Left lung (tissue), 10 donors: Measurements from ENCODE around the gene SMIM23. TPM values are rescaled to one million over a fixed set of nuclear protein-coding genes. Genes with fewer than 3 reads are reported as not detected.

ENCODE experiments used
- ATAC-seq: fragments of 200-7000 bp; cut with Tn5 transposase; one replicate; pipeline ENCODE4 v1.9.1; 2020; ENCODE audit warnings: moderate library complexity
- DNase-seq, 4 donors: peaks; one replicate each; pipeline ENCODE4 v3.0.0-alpha.2; 2013 to 2020
- H3K27ac ChIP-seq, 2 donors: fragments of 200-600 bp; sonication (generic) in 1 of 2; one replicate each; pipeline versions ENCODE4 v1.5.0 to v1.8.0; 2020 to 2021
- H3K27me3 ChIP-seq, 2 donors: fragments of 200-600 bp; sonication (generic) in 1 of 2; one replicate each; pipeline versions ENCODE4 v1.5.0 to v1.8.0; 2020 to 2021
- H3K36me3 ChIP-seq, 2 donors: fragments of 200-600 bp; sonication (generic) in 1 of 2; one replicate each; pipeline versions ENCODE4 v1.5.0 to v1.8.0; 2020 to 2021
- H3K4me1 ChIP-seq, 2 donors: fragments of 200-600 bp; one replicate each; pipeline ENCODE4 v1.8.0; 2021
- H3K4me3 ChIP-seq, 2 donors: fragments of 200-600 bp; sonication (generic) in 1 of 2; one replicate each; pipeline versions ENCODE4 v1.5.0 to v1.8.0; 2020 to 2021; ENCODE audit warnings: mild to moderate bottlenecking in 1 of 2
- H3K9me3 ChIP-seq, 2 donors: fragments of 200-600 bp; sonication (generic) in 1 of 2; one replicate each; pipeline versions ENCODE4 v1.5.0 to v1.8.0; 2020 to 2021
- CTCF ChIP-seq, 2 donors: fragments of 200-600 bp; sonication (generic) in 1 of 2; IDR thresholded peaks; one replicate each; pipeline versions ENCODE4 v1.5.0 to v1.8.0; 2021; ENCODE audit warnings: antibody characterized with exemption in 2 of 2
- intact Hi-C, 2 donors: fragments of 100-400 bp; cut with DNase I; formaldehyde crosslinking; loops; one replicate each; pipeline versions ENCODE4 v1.11.2 to v1.14.2; 2022
- polyA plus RNA-seq, 6 donors: library from polyadenylated mRNA; unstranded; fragments of 120-200 nt; gene quantifications; one replicate each; pipeline ENCODE4 v1.2.1, GENCODE V29; 2013; ENCODE audit not compliant: insufficient read length in 6 of 6
- total RNA-seq, 2 donors: library from RNA; stranded (reverse); fragmentation: NEBNext Ultra II Directional; extraction: Animal tissue kit (Norgen Biotek cat#: 25700); gene quantifications; one replicate each; pipeline ENCODE4 v1.2.1, GENCODE V29; 2021
- donor health status: DM: no; HTN: yes; CAD: no.
- donor health status: DM: no; HTN: no; CAD: no.

SMIM23 gene
- total and polyA plus RNA-seq, 8 donors: not detected

DNA sequence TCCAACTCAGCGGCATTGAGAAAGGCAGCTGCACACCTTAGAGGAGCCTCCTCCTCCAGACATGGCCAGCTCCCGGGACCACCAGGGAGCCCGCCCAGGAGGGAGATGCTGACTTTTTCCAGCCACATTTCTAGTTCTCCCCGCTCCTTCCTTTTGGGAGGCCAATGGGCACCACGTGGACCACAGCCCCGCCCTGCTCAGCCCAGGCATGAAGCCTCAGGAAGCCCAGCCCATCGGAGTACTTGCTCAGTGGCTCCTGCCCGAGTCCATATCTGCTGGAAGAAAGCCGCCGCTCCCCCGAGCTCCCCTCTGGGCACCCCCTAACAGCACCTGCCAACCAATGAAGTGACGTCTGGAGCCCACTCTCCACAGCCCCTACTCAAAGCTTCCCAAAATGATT lies 52.4 kb downstream of the SMIM23 start:
- no peak overlapping the region for H3K4me3 ChIP-seq
- peaks cover 0 to 2% of the 10 kb centered on the region in 2 donors for H3K9me3 ChIP-seq
- H3K36me3 ChIP-seq: no peaks in the 10 kb centered on the region
- TF ChIP-seq CTCF (IDR thresholded peaks at IDR 0.05): no peak
- intact Hi-C loops: no loop called here
- no peak for ATAC-seq
- no peak for DNase-seq
- no peak overlapping the region for H3K27ac ChIP-seq
- H3K27me3 ChIP-seq: no peaks in the 10 kb centered on the region
- peaks cover 0 to 8% of the 10 kb centered on the region in 2 donors for H3K4me1 ChIP-seq

DNA sequence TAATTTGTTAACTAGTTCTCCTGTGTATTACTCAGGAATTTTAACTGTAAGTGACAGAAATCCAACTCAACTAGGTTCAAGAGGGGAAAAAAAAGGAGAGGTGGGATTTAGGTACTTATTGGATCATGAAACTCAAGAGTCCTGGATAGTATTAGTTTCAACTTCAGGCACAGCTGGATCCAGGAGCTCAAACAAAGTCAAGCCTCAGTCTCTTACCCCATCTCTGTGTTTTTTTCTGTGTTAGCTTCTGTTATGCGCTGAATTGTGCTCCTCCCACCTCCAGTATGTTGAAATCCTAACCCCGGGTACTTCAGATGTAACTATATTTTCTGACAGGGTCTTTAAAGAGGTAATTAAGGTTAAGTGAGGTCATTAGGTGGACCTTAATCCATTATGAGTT lies 53.5 kb downstream of the SMIM23 start:
- intact Hi-C loops: no loop called here
- TF ChIP-seq CTCF (IDR thresholded peaks at IDR 0.05): no peak
- Histone ChIP-seq H3K27me3 (no peaks in the 10 kb centered on the region), H3K4me1 (peaks cover 0 to 8% of the 10 kb centered on the region in 2 donors), H3K36me3 (no peaks in the 10 kb centered on the region), H3K9me3 (no peaks in the 10 kb centered on the region), H3K27ac (no peak overlapping the region), H3K4me3 (no peak overlapping the region)
- DNase-seq (no peak), ATAC-seq (no peak)

GRCh38 chr5:171840066-171840465 lies 54.4 kb downstream of the SMIM23 start:
- Histone ChIP-seq H3K9me3 (no peaks in the 10 kb centered on the region), H3K27me3 (no peaks in the 10 kb centered on the region), H3K4me1 (peaks cover 0 to 8% of the 10 kb centered on the region in 2 donors), H3K4me3 (no peak overlapping the region), H3K36me3 (no peaks in the 10 kb centered on the region), H3K27ac (peak overlapping the region in 1 of 2 donors; percentile 69)
- ATAC-seq: no peak
- intact Hi-C loops: no loop called here
- no peak for TF ChIP-seq CTCF (IDR thresholded peaks at IDR 0.05)
- DNase-seq: no peak

Other genes with a start within 250 kb of the SMIM23 start
- gene FBXW11, start 220.8 kb downstream of the SMIM23 start, total RNA-seq: 10 to 100 TPM; 47.6 to 56.8 TPM
- gene FBXW11, start 220.8 kb downstream of the SMIM23 start, polyA plus RNA-seq: 10 to 100 TPM; 52.1 to 56.9 (median 54.4) TPM